Activated CD4-positive, alpha-beta T cell treated with anti-CD3 and anti-CD28 coated beads, Interleukin-2, amount 50 U/mL, for 1 hour (primary cell): ENCODE measurements around the gene SLC25A3.
"Not testable (repeated sequence)": the region's sequence is repeated elsewhere in the genome, so short reads cannot be mapped to it uniquely, and the experiment has no call there.

ENCODE experiments used
- DNase-seq: peaks from one replicate; pipeline ENCODE4 v3.0.0-alpha.2; 2020

Gene SLC25A3

DNA sequence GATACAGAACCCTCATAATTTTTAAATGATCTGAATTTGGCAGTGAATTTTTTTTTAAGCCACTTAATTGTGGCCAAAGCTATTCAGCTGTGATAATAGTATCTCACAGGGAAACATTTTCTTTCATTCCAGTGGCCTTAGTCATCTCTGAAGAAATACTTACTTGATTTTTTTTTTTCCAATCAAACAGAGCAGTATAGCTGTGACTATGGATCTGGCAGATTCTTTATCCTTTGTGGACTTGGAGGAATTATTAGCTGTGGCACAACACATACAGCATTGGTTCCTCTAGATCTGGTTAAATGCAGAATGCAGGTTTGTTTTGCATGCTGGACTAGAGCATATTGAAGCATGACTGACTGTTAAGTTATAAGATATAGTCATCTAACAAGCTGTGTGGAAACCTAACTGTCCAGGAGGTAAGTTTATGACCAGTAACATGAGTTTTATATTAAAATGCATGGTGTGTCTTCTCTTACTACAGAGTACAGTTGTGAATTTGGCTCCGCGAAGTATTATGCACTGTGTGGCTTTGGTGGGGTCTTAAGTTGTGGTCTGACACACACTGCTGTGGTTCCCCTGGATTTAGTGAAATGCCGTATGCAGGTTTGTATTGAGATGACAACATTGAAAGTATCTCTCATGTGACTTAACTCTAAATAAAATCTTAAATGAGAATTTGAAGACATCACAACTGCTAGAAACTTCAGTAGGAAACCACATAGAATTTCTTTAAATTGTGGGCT is 1.9 kb downstream of the SLC25A3 start:
- DNase-seq: no peak

- not testable (repeated sequence) for DNase-seq
Measured at GRCh38 chr12:98597313-98597712, 3.8 kb downstream of the SLC25A3 start.

GRCh38 chr12:98601924-98602323 is 8.4 kb downstream of the SLC25A3 start:
- no peak for DNase-seq

DNA sequence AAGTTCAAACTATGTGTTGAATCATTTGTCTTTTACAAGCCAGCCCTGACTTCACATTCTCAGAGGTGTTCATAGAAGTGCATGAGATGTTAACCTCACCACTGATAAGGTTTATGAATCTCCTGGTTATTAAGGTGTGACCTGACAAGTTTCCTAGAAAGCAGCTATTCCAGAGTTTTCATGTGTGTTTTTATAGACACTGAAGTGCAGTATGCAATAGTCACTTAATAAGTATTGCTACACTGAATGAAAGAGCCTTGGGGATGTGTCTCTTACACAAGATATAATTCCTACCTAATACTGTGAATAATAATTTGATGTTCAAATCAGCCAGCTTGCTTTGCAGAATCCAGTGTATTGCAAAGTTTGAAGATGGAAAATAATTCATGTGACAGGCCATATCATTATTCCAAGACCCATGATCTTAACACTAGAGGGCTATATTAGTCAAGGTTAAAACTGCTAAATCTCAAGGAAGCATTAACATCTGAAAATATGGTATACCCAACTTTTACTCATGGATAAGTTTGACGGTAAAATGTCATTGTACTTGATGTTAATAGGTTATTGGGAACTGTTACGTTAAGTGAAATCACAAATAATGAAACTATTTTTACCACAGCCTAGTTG is 13.0 kb downstream of the SLC25A3 start:
- no peak for DNase-seq

GRCh38 chr12:98610596-98610995 is 17.1 kb downstream of the SLC25A3 start:
- DNase-seq: no peak

- no peak for DNase-seq
Measured at GRCh38 chr12:98612696-98613334, 19.3 kb downstream of the SLC25A3 start.

- no peak for DNase-seq
Measured at GRCh38 chr12:98618952-98619351, 25.5 kb downstream of the SLC25A3 start.

- DNase-seq: no peak
Measured at GRCh38 chr12:98635657-98636323, 42.3 kb downstream of the SLC25A3 start.

- DNase-seq: no peak
Measured at GRCh38 chr12:98637068-98637467, 43.6 kb downstream of the SLC25A3 start.

DNA sequence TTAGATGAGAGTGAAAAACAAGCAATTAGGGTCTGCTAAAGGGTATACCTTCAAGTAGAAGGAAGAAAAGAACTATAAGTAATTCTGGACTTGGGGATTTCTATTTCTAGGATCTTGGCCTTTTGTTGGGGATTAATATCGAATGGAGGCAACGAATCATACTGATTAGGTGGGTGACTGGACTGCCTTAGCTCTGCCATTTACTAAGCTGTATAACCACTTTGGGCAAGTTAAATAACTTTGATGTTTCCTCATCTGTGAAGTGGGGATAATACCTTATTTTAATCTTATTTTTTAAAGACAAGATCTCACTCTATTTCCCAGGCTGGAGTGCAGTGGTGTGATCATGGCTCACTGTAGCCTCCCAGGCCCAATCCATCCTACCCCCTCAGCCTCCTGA is 44.5 kb downstream of the SLC25A3 start:
- no peak for DNase-seq

GRCh38 chr12:98639491-98639890 is 46.0 kb downstream of the SLC25A3 start:
- DNase-seq: no peak

- not testable (repeated sequence) for DNase-seq
Measured at GRCh38 chr12:98642801-98643200, 49.3 kb downstream of the SLC25A3 start.

- no peak for DNase-seq
Measured at GRCh38 chr12:98644433-98644711, 50.9 kb downstream of the SLC25A3 start.

DNA sequence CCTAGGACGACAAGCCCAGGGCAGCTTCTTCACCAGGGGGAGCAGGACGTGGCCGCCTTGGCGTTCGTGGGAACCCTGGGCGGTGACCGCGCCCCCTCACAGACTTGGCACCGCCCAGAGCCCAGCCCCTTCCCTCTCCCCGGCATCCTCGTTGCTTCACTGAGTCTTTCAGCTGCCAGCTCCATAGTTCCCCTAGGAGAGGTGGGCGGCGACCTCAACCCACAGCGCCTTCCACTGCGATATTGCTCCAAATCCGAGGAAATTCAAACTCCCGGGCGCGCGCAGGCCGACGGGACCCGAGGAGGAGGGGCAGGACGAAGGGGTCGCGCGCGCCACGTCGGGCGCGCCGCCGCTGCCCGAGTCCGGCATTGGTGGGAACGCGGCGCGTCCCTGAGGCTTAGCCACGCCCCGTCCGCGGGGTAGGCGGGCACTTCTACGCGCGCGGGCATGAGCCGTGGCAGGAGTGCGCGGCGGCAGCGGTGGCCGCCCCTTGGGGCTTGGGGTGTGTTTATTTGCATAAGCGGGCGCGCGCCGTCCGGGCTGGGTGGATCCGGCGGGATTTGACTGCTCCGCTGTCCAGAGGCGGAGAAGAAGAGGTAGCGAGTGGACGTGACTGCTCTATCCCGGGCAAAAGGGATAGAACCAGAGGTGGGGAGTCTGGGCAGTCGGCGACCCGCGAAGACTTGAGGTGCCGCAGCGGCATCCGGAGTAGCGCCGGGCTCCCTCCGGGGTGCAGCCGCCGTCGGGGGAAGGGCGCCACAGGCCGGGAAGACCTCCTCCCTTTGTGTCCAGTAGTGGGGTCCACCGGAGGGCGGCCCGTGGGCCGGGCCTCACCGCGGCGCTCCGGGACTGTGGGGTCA is 51.5 kb downstream of the SLC25A3 start, which contains the start of the genes APAF1 and IKBIP:
Gene APAF1 (plus strand): TSS at position 579 of the 860 bp plus-strand sequence. CDS start 3,070 bp downstream, outside the sequence.
Gene IKBIP (minus strand): TSS at position 77 of the 860 bp plus-strand sequence. CDS start 87 bp downstream, outside the sequence.
- DNase-seq: peak; percentile 96

DNA sequence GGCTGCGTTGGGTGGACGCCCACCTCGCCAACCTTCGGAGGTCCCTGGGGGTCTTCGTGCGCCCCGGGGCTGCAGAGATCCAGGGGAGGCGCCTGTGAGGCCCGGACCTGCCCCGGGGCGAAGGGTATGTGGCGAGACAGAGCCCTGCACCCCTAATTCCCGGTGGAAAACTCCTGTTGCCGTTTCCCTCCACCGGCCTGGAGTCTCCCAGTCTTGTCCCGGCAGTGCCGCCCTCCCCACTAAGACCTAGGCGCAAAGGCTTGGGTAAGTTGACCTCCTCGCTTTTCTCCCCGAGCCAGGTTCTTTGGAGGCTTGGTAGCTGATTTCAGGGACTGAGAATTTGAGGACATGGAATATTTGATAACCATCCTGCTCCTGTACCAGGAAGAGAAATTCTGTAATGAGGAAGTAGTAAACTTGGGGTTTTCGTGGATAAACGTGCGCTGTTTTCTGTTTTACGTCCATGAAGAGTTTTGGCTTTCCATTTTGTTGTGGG is 52.1 kb downstream of the SLC25A3 start:
- DNase-seq: peak; percentile 8

- DNase-seq: no peak
Measured at GRCh38 chr12:98646294-98647090, 53.0 kb downstream of the SLC25A3 start.

GRCh38 chr12:98651328-98651727 is 57.8 kb downstream of the SLC25A3 start:
- DNase-seq: no peak

- no peak for DNase-seq
Measured at GRCh38 chr12:98653866-98654493, 60.5 kb downstream of the SLC25A3 start.
